Peyer's patch (tissue), 4 donors: ENCODE data around the gene SYVN1. TPM values are rescaled to one million over a fixed set of nuclear protein-coding genes. Genes with fewer than 3 reads are reported as not detected.

Experiments used
- DNase-seq, 3 donors: peaks; one replicate each; pipeline ENCODE4 v3.0.0-alpha.2; 2017 to 2019
- H3K27ac ChIP-seq, 4 donors: fragments of 200-600 bp; sonication (generic); one replicate each; pipeline ENCODE4 v1.5.1; 2016 to 2019
- H3K27me3 ChIP-seq, 2 donors: fragments of 200-600 bp; sonication (generic); one replicate each; pipeline ENCODE4 v1.5.1; 2019
- H3K36me3 ChIP-seq, 3 donors: fragments of 200-600 bp; sonication (generic); one replicate each; pipeline ENCODE4 v1.5.1; 2016 to 2019
- H3K4me1 ChIP-seq, 4 donors: fragments of 200-600 bp; sonication (generic); one replicate each; pipeline ENCODE4 v1.5.1; 2016 to 2019
- H3K4me3 ChIP-seq, 4 donors: fragments of 200-600 bp; sonication (generic); 1 replicate in 3 of 4; 2 replicates in 1 of 4; pipeline ENCODE4 v1.5.1; 2016 to 2019; ENCODE audit warnings: mild to moderate bottlenecking in 1 of 4
- H3K9me3 ChIP-seq, 4 donors: fragments of 200-600 bp; sonication (generic); one replicate each; pipeline ENCODE4 v1.5.1; 2016 to 2019; ENCODE audit warnings: mild to moderate bottlenecking in 1 of 4
- CTCF ChIP-seq, 6 experiments: fragments of 450-650 bp in 4 of 6; fragments of 200-600 bp in 2 of 6; sonication (generic) in 1 of 6; IDR thresholded peaks; one replicate each; pipeline ENCODE4 v1.5.1; 2017 to 2019; ENCODE audit warnings: antibody characterized with exemption in 6 of 6, mild to moderate bottlenecking in 3 of 6, moderate library complexity in 1 of 6
- POLR2A ChIP-seq, 2 donors: fragments of 450-650 bp; IDR thresholded peaks; one replicate each; pipeline ENCODE4 v1.5.1; 2017; ENCODE audit warnings: antibody characterized with exemption in 2 of 2, mild to moderate bottlenecking in 2 of 2, moderate library complexity in 2 of 2
- total RNA-seq, 4 donors: library from RNA; depleted of rRNA; stranded (reverse); fragments of >200 nt; gene quantifications; one replicate each; pipeline ENCODE4 v1.1.0, GENCODE V29; 2016

Gene SYVN1
- total RNA-seq, 4 donors from 2014 or later, result 37.1 to 61.9 (median 51.6) TPM

GRCh38 chr11:65148657-65149056 is 14.3 kb upstream of the SYVN1 start:
- no peak for DNase-seq
- Histone ChIP-seq H3K27ac (no peak overlapping the region), H3K36me3 (no peaks in the 10 kb centered on the region), H3K4me3 (no peak overlapping the region), H3K9me3 (no peaks in the 10 kb centered on the region), H3K27me3 (no peaks in the 10 kb centered on the region), H3K4me1 (peaks cover 0 to 10% (median 0%) of the 10 kb centered on the region in 4 donors)
- TF ChIP-seq POLR2A (IDR thresholded peaks at IDR 0.05) (no peak), CTCF (IDR thresholded peaks at IDR 0.05) (no peak)

- no peaks in the 10 kb centered on the region for H3K9me3 ChIP-seq
- DNase-seq, result no peak
- no peak overlapping the region for H3K4me3 ChIP-seq
- no peaks in the 10 kb centered on the region for H3K36me3 ChIP-seq
- no peaks in the 10 kb centered on the region for H3K27me3 ChIP-seq
- TF ChIP-seq POLR2A (IDR thresholded peaks at IDR 0.05), result no peak
- no peak for TF ChIP-seq CTCF (IDR thresholded peaks at IDR 0.05)
- no peak overlapping the region for H3K27ac ChIP-seq
- H3K4me1 ChIP-seq, result peaks cover 0 to 10% (median 0%) of the 10 kb centered on the region in 4 donors
These were observed 13.2 kb upstream of the SYVN1 start for GRCh38 chr11:65147352-65148075.

- H3K4me3 ChIP-seq, result no peak overlapping the region
- no peak for DNase-seq
- no peaks in the 10 kb centered on the region for H3K27me3 ChIP-seq
- TF ChIP-seq POLR2A (IDR thresholded peaks at IDR 0.05) (no peak), CTCF (IDR thresholded peaks at IDR 0.05) (no peak)
- H3K27ac ChIP-seq, result no peak overlapping the region
- no peaks in the 10 kb centered on the region for H3K36me3 ChIP-seq
- no peaks in the 10 kb centered on the region for H3K9me3 ChIP-seq
- H3K4me1 ChIP-seq, result no peaks in the 10 kb centered on the region
These were observed 7.7 kb upstream of the SYVN1 start for GRCh38 chr11:65141896-65142494.

GRCh38 chr11:65136515-65137096 is 2.3 kb upstream of the SYVN1 start:
- Histone ChIP-seq H3K36me3 (peaks cover 0 to 13% (median 0%) of the 10 kb centered on the region in 3 donors), H3K9me3 (no peaks in the 10 kb centered on the region), H3K4me1 (peaks cover 0 to 30% (median 4%) of the 10 kb centered on the region in 4 donors), H3K4me3 (no peak overlapping the region), H3K27me3 (no peaks in the 10 kb centered on the region), H3K27ac (peak overlapping the region in 1 of 4 donors; percentile 96)
- no peak for DNase-seq
- no peak for TF ChIP-seq POLR2A (IDR thresholded peaks at IDR 0.05)
- TF ChIP-seq CTCF (IDR thresholded peaks at IDR 0.05), result no peak

GRCh38 chr11:65135633-65136145 is 1.4 kb upstream of the SYVN1 start:
- H3K36me3 ChIP-seq, result peaks cover 0 to 22% (median 0%) of the 10 kb centered on the region in 3 donors

More at GRCh38 chr11:65135633-65136145, 1.4 kb upstream of the SYVN1 start:
- Histone ChIP-seq H3K27me3 (no peaks in the 10 kb centered on the region), H3K4me1 (peaks cover 0 to 30% (median 8%) of the 10 kb centered on the region in 4 donors), H3K4me3 (peak overlapping the region in 3 of 4 donors; percentile 81 to 96 (median 88)), H3K9me3 (no peaks in the 10 kb centered on the region), H3K27ac (peak overlapping the region; percentile 96 to 99 (median 98))
- TF ChIP-seq POLR2A (IDR thresholded peaks at IDR 0.05), result no peak
- TF ChIP-seq CTCF (IDR thresholded peaks at IDR 0.05), result no peak
- peak in 1 of 3 donors; percentile 48 for DNase-seq
